ENCODE measurements around the gene HTR1E.
A peak's percentile ranks its signal among the peaks of the same experiment; 100 is the strongest.

DNA sequence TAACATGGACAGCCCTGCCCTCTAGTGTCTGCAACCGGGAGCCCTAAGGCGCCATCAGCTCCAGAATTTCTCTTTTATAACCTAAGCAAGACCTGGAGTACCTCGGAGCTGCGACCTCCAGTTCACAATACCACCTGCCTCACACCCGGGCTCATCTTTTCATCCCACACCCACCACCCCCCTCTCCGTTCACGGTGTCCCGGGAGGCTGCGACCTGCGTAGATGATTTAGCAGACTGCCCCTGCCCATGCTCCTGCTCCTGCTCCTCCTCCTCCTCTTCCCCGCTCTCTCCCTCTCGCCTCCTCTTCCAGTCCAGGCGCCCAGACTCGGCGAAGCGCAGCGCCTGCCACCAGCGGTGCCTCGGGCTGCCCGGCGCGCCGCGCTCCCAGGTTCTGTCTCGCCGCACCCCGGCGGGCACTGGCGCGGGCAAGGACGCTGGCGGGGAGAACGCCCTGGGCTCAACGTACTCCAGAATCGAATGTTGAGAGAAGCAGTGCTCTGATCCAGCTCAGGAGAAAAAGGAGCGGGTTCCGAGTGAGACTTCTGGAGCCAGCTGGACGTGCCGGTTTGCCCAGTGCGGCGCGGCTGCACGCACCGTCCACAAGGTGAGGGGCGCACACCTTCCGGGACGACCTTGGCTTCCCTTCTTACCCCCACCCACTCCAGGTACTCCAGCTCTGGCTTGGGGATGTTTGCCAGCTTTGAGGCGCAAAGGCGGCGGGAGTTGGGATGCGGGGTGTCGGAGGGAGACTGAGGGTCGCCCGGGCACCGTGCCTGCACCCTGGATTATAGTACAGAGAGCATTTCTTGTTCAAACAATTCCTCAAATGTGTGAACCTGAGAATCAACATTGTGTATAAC lies at the start of gene HTR1E:
- TF ChIP-seq CTCF (IDR thresholded peaks at IDR 0.05; ENCODE audit: borderline replicate concordance, extremely low read depth, low read length, poor library complexity, severe bottlenecking) (peak; percentile 27), EZH2 (IDR thresholded peaks at IDR 0.05; ENCODE audit: borderline replicate concordance, low read depth, low read length, severe bottlenecking) (no peak)
